SK-N-MC (cell line): ENCODE data around the gene HPDL.

Experiments
- EZH2 ChIP-seq: fragments of 200-600 bp; sonication (generic); IDR thresholded peaks from one replicate; pipeline ENCODE4 v1.6.1; 2017; ENCODE audit warnings: antibody characterized with exemption
- POLR2AphosphoS5 ChIP-seq: IDR thresholded peaks from 2 replicates; pipeline ENCODE4 v1.6.1; 2012; ENCODE audit warnings: mild to moderate bottlenecking, low read depth, low read length, borderline replicate concordance

GRCh38 chr1:45321444-45321843 lies 5.3 kb upstream of the HPDL start:
- TF ChIP-seq EZH2 (no peak), POLR2AphosphoS5 (no peak)
